Measurements from ENCODE around the gene PCDHB16.
"Not testable (repeated sequence)": the region's sequence is repeated elsewhere in the genome, so short reads cannot be mapped to it uniquely, and the experiment has no call there.

DNA sequence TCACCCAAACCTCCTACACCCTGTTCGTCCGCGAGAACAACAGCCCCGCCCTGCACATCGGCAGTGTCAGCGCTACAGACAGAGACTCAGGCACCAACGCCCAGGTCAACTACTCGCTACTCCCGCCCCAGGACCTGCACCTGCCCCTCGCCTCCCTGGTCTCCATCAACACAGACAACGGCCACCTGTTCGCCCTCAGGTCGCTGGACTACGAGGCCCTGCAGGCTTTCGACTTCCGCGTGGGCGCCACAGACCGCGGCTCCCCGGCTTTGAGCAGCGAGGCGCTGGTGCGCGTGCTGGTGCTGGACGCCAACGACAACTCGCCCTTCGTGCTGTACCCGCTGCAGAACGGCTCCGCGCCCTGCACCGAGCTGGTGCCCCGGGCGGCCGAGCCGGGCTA, 18.9 kb downstream of the PCDHB16 start:
- not testable (repeated sequence) for TF ChIP-seq ZNF8 (CRISPR knock-in tag; IDR thresholded peaks at IDR 0.05); GLIS3 (CRISPR knock-in tag; IDR thresholded peaks at IDR 0.05); TOX (CRISPR knock-in tag; IDR thresholded peaks at IDR 0.05; ENCODE audit: borderline replicate concordance); BACH2 (CRISPR knock-in tag; IDR thresholded peaks at IDR 0.05; ENCODE audit: borderline replicate concordance); ZFP3 (CRISPR knock-in tag; IDR thresholded peaks at IDR 0.05); CSDC2 (CRISPR knock-in tag; IDR thresholded peaks at IDR 0.05); CREB5 (CRISPR knock-in tag; IDR thresholded peaks at IDR 0.05; ENCODE audit: low read depth); ZFP30 (CRISPR knock-in tag; IDR thresholded peaks at IDR 0.05); ZNF565 (CRISPR knock-in tag; conservative IDR thresholded peaks at IDR 0.05; ENCODE audit: low read depth); PPARA (CRISPR knock-in tag; IDR thresholded peaks at IDR 0.05; ENCODE audit: borderline replicate concordance)
- TF ChIP-seq, protein P1, sequence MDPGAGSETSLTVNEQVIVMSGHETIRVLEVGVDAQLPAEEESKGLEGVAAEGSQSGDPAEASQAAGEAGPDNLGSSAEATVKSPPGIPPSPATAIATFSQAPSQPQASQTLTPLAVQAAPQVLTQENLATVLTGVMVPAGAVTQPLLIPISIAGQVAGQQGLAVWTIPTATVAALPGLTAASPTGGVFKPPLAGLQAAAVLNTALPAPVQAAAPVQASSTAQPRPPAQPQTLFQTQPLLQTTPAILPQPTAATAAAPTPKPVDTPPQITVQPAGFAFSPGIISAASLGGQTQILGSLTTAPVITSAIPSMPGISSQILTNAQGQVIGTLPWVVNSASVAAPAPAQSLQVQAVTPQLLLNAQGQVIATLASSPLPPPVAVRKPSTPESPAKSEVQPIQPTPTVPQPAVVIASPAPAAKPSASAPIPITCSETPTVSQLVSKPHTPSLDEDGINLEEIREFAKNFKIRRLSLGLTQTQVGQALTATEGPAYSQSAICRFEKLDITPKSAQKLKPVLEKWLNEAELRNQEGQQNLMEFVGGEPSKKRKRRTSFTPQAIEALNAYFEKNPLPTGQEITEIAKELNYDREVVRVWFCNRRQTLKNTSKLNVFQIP (CRISPR knock-in tag; IDR thresholded peaks at IDR 0.05; ENCODE audit: borderline replicate concordance, low read depth), result not testable (repeated sequence)
- TF ChIP-seq, protein P2, sequence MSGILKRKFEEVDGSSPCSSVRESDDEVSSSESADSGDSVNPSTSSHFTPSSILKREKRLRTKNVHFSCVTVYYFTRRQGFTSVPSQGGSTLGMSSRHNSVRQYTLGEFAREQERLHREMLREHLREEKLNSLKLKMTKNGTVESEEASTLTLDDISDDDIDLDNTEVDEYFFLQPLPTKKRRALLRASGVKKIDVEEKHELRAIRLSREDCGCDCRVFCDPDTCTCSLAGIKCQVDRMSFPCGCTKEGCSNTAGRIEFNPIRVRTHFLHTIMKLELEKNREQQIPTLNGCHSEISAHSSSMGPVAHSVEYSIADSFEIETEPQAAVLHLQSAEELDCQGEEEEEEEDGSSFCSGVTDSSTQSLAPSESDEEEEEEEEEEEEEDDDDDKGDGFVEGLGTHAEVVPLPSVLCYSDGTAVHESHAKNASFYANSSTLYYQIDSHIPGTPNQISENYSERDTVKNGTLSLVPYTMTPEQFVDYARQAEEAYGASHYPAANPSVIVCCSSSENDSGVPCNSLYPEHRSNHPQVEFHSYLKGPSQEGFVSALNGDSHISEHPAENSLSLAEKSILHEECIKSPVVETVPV (CRISPR knock-in tag; IDR thresholded peaks at IDR 0.05), result not testable (repeated sequence)
- TF ChIP-seq, protein P3, sequence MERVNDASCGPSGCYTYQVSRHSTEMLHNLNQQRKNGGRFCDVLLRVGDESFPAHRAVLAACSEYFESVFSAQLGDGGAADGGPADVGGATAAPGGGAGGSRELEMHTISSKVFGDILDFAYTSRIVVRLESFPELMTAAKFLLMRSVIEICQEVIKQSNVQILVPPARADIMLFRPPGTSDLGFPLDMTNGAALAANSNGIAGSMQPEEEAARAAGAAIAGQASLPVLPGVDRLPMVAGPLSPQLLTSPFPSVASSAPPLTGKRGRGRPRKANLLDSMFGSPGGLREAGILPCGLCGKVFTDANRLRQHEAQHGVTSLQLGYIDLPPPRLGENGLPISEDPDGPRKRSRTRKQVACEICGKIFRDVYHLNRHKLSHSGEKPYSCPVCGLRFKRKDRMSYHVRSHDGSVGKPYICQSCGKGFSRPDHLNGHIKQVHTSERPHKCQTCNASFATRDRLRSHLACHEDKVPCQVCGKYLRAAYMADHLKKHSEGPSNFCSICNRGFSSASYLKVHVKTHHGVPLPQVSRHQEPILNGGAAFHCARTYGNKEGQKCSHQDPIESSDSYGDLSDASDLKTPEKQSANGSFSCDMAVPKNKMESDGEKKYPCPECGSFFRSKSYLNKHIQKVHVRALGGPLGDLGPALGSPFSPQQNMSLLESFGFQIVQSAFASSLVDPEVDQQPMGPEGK (CRISPR knock-in tag; IDR thresholded peaks at IDR 0.05; ENCODE audit: borderline replicate concordance), result not testable (repeated sequence)
